Thymus (tissue), 11 donors: ENCODE results near the gene ABCA8. TPM values are rescaled to one million over a fixed set of nuclear protein-coding genes. Genes with fewer than 3 reads are reported as not detected.

ENCODE experiments used
- DNase-seq, 9 donors: peaks; one replicate each; pipeline ENCODE4 v3.0.0-alpha.2; 2013; ENCODE audit warnings: low spot score in 9 of 9, low read depth in 6 of 9, missing footprints in 1 of 9
- H3K27ac ChIP-seq, 2 donors: one replicate each; pipeline ENCODE4 v1.5.1; 2013; ENCODE audit warnings: control low read depth in 1 of 2, low read depth in 1 of 2, low read length in 1 of 2, mild to moderate bottlenecking in 1 of 2, moderate library complexity in 1 of 2
- H3K27me3 ChIP-seq, 2 donors: one replicate each; pipeline ENCODE4 v1.5.1; 2013; ENCODE audit warnings: low read length in 1 of 2; ENCODE audit not compliant: control insufficient read depth in 2 of 2, insufficient read depth in 1 of 2
- H3K36me3 ChIP-seq, 2 donors: one replicate each; pipeline ENCODE4 v1.5.1; 2013; ENCODE audit warnings: low read length in 1 of 2, mild to moderate bottlenecking in 1 of 2, moderate library complexity in 1 of 2; ENCODE audit not compliant: control insufficient read depth in 2 of 2, insufficient read depth in 2 of 2
- H3K4me1 ChIP-seq, 2 donors: one replicate each; pipeline ENCODE4 v1.5.1; 2013; ENCODE audit warnings: low read length in 2 of 2; ENCODE audit not compliant: control insufficient read depth in 2 of 2, insufficient read depth in 2 of 2
- H3K4me3 ChIP-seq, 2 donors: one replicate each; pipeline ENCODE4 v1.5.1; 2013; ENCODE audit warnings: low read length in 2 of 2, control low read depth in 1 of 2, mild to moderate bottlenecking in 1 of 2
- H3K9me3 ChIP-seq, 2 donors: one replicate each; pipeline ENCODE4 v1.5.1; 2013; ENCODE audit warnings: low read length in 1 of 2, mild to moderate bottlenecking in 1 of 2; ENCODE audit not compliant: control insufficient read depth in 2 of 2, insufficient read depth in 1 of 2
- WGBS: extraction: QIAGEN DNeasy Blood & Tissue Kit; methylation state at CpG from one replicate; pipeline ENCODE4 v1.1.7; 2013; 5-methylcytosine and 5-hydroxymethylcytosine counted together
- polyA plus RNA-seq: library from polyadenylated mRNA; stranded (reverse); fragments of 200-250 nt; gene quantifications from one replicate; pipeline ENCODE4 v1.2.3, GENCODE V29; 2013
- total RNA-seq: library from RNA; stranded (reverse); fragments of 120-200 nt; gene quantifications from one replicate; pipeline ENCODE4 v1.2.4, GENCODE V29; 2013
- donor health status: healthy.

The ABCA8 gene
- total and polyA plus RNA-seq, 2 donors: 0.76 to 1.6 TPM

- H3K4me3 ChIP-seq: no peak overlapping the region
- H3K9me3 ChIP-seq: no peaks in the 10 kb centered on the region
- H3K4me1 ChIP-seq: no peaks in the 10 kb centered on the region
- WGBS: 95% methylated on average over 9 of the region's 9 CpGs
- H3K36me3 ChIP-seq: no peaks in the 10 kb centered on the region
- DNase-seq: no peak
- H3K27ac ChIP-seq: no peak overlapping the region
- no peaks in the 10 kb centered on the region for H3K27me3 ChIP-seq
Measured at GRCh38 chr17:68924793-68925720, 30.1 kb downstream of the ABCA8 start.

GRCh38 chr17:68910789-68911431, 44.3 kb downstream of the ABCA8 start:
- Histone ChIP-seq H3K27me3 (no peaks in the 10 kb centered on the region), H3K4me1 (no peaks in the 10 kb centered on the region), H3K4me3 (no peak overlapping the region), H3K9me3 (no peaks in the 10 kb centered on the region), H3K36me3 (no peaks in the 10 kb centered on the region), H3K27ac (no peak overlapping the region)
- 96% methylated on average over 2 of the region's 2 CpGs for WGBS
- no peak for DNase-seq

GRCh38 chr17:68910251-68910705, 44.9 kb downstream of the ABCA8 start:
- 91% methylated on average over 5 of the region's 5 CpGs for whole genome bisulfite sequencing
- H3K27ac ChIP-seq: no peak overlapping the region
- H3K9me3 ChIP-seq: no peaks in the 10 kb centered on the region
- H3K4me1 ChIP-seq: no peaks in the 10 kb centered on the region
- no peak for DNase-seq
- H3K4me3 ChIP-seq: no peak overlapping the region
- no peaks in the 10 kb centered on the region for H3K27me3 ChIP-seq
- H3K36me3 ChIP-seq: no peaks in the 10 kb centered on the region

- peak in 3 of 9 donors; percentile 1 to 19 (median 8) for DNase-seq
- Histone ChIP-seq H3K9me3 (no peaks in the 10 kb centered on the region), H3K27me3 (no peaks in the 10 kb centered on the region), H3K4me3 (no peak overlapping the region), H3K27ac (peak overlapping the region in 1 of 2 donors; percentile 38), H3K36me3 (no peaks in the 10 kb centered on the region), H3K4me1 (no peaks in the 10 kb centered on the region)
- 91% methylated on average over 1 of the region's 1 CpG for WGBS
Measured at GRCh38 chr17:68909066-68909465, 46.1 kb downstream of the ABCA8 start.

- H3K4me3 ChIP-seq: no peak overlapping the region
- no peaks in the 10 kb centered on the region for H3K36me3 ChIP-seq
- no peaks in the 10 kb centered on the region for H3K27me3 ChIP-seq
- 94% methylated on average over 2 of the region's 2 CpGs for WGBS
- H3K27ac ChIP-seq: no peak overlapping the region
- no peak for DNase-seq
- H3K4me1 ChIP-seq: no peaks in the 10 kb centered on the region
- H3K9me3 ChIP-seq: no peaks in the 10 kb centered on the region
Measured at GRCh38 chr17:68908045-68908444, 47.1 kb downstream of the ABCA8 start.

- H3K4me3 ChIP-seq: no peak overlapping the region
- no peaks in the 10 kb centered on the region for H3K36me3 ChIP-seq
- WGBS: 89% methylated on average over 3 of the region's 3 CpGs
- H3K4me1 ChIP-seq: no peaks in the 10 kb centered on the region
- H3K9me3 ChIP-seq: no peaks in the 10 kb centered on the region
- DNase-seq: no peak
- no peaks in the 10 kb centered on the region for H3K27me3 ChIP-seq
- H3K27ac ChIP-seq: no peak overlapping the region
Measured at GRCh38 chr17:68906638-68907037, 48.6 kb downstream of the ABCA8 start.

- no peak for DNase-seq
Measured at GRCh38 chr17:68903286-68903685, 51.9 kb downstream of the ABCA8 start.

GRCh38 chr17:68897557-68897956, 57.6 kb downstream of the ABCA8 start:
- Histone ChIP-seq H3K27me3 (no peaks in the 10 kb centered on the region), H3K4me3 (no peak overlapping the region), H3K36me3 (no peaks in the 10 kb centered on the region), H3K9me3 (no peaks in the 10 kb centered on the region), H3K27ac (no peak overlapping the region), H3K4me1 (no peaks in the 10 kb centered on the region)
- DNase-seq: no peak

More at GRCh38 chr17:68903286-68903685, 51.9 kb downstream of the ABCA8 start:
- no peaks in the 10 kb centered on the region for H3K9me3 ChIP-seq
- H3K36me3 ChIP-seq: no peaks in the 10 kb centered on the region
- 91% methylated on average over 8 of the region's 8 CpGs for WGBS
- no peak overlapping the region for H3K4me3 ChIP-seq
- no peaks in the 10 kb centered on the region for H3K27me3 ChIP-seq
- H3K27ac ChIP-seq: no peak overlapping the region
- no peaks in the 10 kb centered on the region for H3K4me1 ChIP-seq

GRCh38 chr17:68892658-68893057, 62.5 kb downstream of the ABCA8 start:
- Histone ChIP-seq H3K27ac (no peak overlapping the region), H3K27me3 (no peaks in the 10 kb centered on the region), H3K9me3 (no peaks in the 10 kb centered on the region), H3K4me3 (no peak overlapping the region), H3K4me1 (no peaks in the 10 kb centered on the region), H3K36me3 (no peaks in the 10 kb centered on the region)
- DNase-seq: no peak
- 75% methylated on average over 5 of the region's 5 CpGs for WGBS
